Heart right ventricle (tissue), 16 donors: ENCODE measurements around the gene RWDD3. TPM values are rescaled to one million over a fixed set of nuclear protein-coding genes. Genes with fewer than 3 reads are reported as not detected.

Experiments
- ATAC-seq, 8 donors: fragments of 200-7000 bp; cut with Tn5 transposase; one replicate each; pipeline ENCODE4 v1.9.1; 2020; ENCODE audit warnings: mild to moderate bottlenecking in 8 of 8, moderate library complexity in 8 of 8, moderate number of reproducible peaks in 1 of 8
- DNase-seq, 2 donors: peaks; one replicate each; pipeline ENCODE4 v3.0.0-alpha.2; 2020
- H3K27ac ChIP-seq, 10 donors: fragments of 200-600 bp; sonication (generic) in 2 of 10; one replicate each; pipeline versions ENCODE4 v1.5.0 to v1.8.0; 2020 to 2022; ENCODE audit warnings: mild to moderate bottlenecking in 3 of 10
- H3K27me3 ChIP-seq, 7 donors: fragments of 200-600 bp; one replicate each; pipeline ENCODE4 v1.8.0; 2021 to 2022; ENCODE audit warnings: mild to moderate bottlenecking in 2 of 7
- H3K36me3 ChIP-seq, 9 donors: fragments of 200-600 bp; sonication (generic) in 1 of 9; one replicate each; pipeline versions ENCODE4 v1.5.0 to v1.8.0; 2020 to 2022; ENCODE audit warnings: mild to moderate bottlenecking in 2 of 9
- H3K4me1 ChIP-seq, 9 donors: fragments of 200-600 bp; sonication (generic) in 1 of 9; one replicate each; pipeline versions ENCODE4 v1.5.0 to v1.8.0; 2020 to 2022; ENCODE audit warnings: mild to moderate bottlenecking in 4 of 9
- H3K4me3 ChIP-seq, 10 donors: fragments of 200-600 bp; sonication (generic) in 2 of 10; one replicate each; pipeline versions ENCODE4 v1.5.0 to v1.8.0; 2020 to 2022; ENCODE audit warnings: mild to moderate bottlenecking in 7 of 10, moderate library complexity in 2 of 10
- H3K9me3 ChIP-seq, 11 donors: fragments of 200-600 bp in 10 of 11; sonication (generic) in 2 of 11; one replicate each; pipeline versions ENCODE4 v1.5.0 to v1.8.0; 2013 to 2022; ENCODE audit warnings: mild to moderate bottlenecking in 2 of 11, control low read depth in 1 of 11, moderate library complexity in 1 of 11
- CTCF ChIP-seq, 9 donors: fragments of 200-600 bp; sonication (generic) in 2 of 9; IDR thresholded peaks; one replicate each; pipeline versions ENCODE4 v1.5.0 to v1.8.0; 2021 to 2022; ENCODE audit warnings: antibody characterized with exemption in 9 of 9, mild to moderate bottlenecking in 5 of 9, moderate library complexity in 1 of 9
- WGBS, 2 donors: extraction: QIAGEN DNeasy Blood & Tissue Kit; methylation state at CpG; one replicate each; pipeline ENCODE4 v1.1.7; 2013; ENCODE audit warnings: inconsistent platforms in 1 of 2; 5-methylcytosine and 5-hydroxymethylcytosine counted together
- intact Hi-C, 10 donors: fragments of 100-400 bp; cut with DNase I; formaldehyde crosslinking; loops; one replicate each; pipeline versions ENCODE4 v1.11.1 to v1.14.2; 2022
- polyA plus RNA-seq, 2 donors: library from polyadenylated mRNA; stranded (reverse); fragments of 200-250 nt; gene quantifications; one replicate each; pipeline ENCODE4 v1.2.3, GENCODE V29; 2013
- total RNA-seq, 10 donors: library from RNA; stranded (reverse); fragmentation: NEBNext Ultra II Directional in 3 of 10; extraction: Animal tissue kit (Norgen Biotek cat#: 25700) in 3 of 10; gene quantifications; one replicate each; pipeline versions ENCODE4 v1.2.1 to v1.2.4, GENCODE V29; 2021 to 2023
- donor health status: Arrhythmogenic right ventricular cardiomyopathy.
- donor health status: ischemic (EF 13 %, LVEDD 7.1; RV severe dilation, severe dysfunction).
- donor health status: healthy with polysubstance abuse.
- donor health status: DM: no; HTN: yes; CAD: no.
- donor health status: DM: no; HTN: no; CAD: no.
- donor health status: ischemic (EF 25% LVEDD 6.9; RV normal size, moderate dysfunction).
- donor health status: ischemic (EF 25% LVEDD 5.7; RV mildly dilated, moderate dysfunction).
- donor health status: healthy.
- donor health status: DM: yes; HTN: yes; CAD: no.
- donor health status: Ischemic cardiomyopathy.
- donor health status: ischemic (EF 35%, LVEDD 5.7; RV mildly dilated, moderate dysfunction).
- donor health status: nonischemic (EF 11% LVEDD 7.7; RV severe dilation, severe dysfunction).
- donor health status: DM: yes; HTN: yes; CAD: no.
- donor health status: PGD.
- donor health status: ischemic (EF 29% LVEDD 5.4; RV normal size, mild dysfunction).
- donor health status: nonischemic (EF 23%, LVEDD 6.1; RV moderate dilation, normal function).

Gene RWDD3
- total and polyA plus RNA-seq, 12 donors = 11.2 to 97.8 (median 18.3) TPM

DNA sequence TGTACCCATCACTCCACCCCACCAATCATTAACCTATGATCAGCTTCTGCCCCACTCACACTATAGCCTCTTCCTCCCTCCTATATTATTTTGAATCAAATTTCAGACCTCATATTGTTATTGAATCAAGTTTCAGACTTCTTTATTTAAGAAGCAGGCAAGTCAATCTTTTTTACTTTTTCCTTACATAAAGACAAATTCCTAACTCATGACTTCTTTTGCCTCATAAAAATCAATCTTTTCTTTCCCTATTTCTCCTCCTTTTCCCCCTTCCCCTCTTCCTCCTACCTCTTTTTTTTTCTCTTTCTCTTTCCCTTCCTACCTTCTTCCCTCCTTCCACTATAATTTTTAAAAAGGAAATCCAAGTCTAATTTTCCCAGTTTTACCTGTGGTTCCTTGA, 4.3 kb upstream of the RWDD3 start:
- Histone ChIP-seq H3K27me3 (no peaks in the 10 kb centered on the region), H3K9me3 (no peaks in the 10 kb centered on the region), H3K4me3 (no peak overlapping the region), H3K27ac (peak overlapping the region in 3 of 10 donors; percentile 89 to 95 (median 94)), H3K36me3 (no peaks in the 10 kb centered on the region), H3K4me1 (peaks cover 0 to 55% (median 28%) of the 10 kb centered on the region in 9 donors)
- intact Hi-C loops = loop anchor here (2.0 to 10.0 kb wide), 8 partner anchors 33 to 377 kb away; partner anchors contain the start of genes TLCD4 (in 5 of the 10) and ALG14 (in 4 of the 10)
- DNase-seq = no peak
- no peak for ATAC-seq
- TF ChIP-seq CTCF (IDR thresholded peaks at IDR 0.05) = no peak

DNA sequence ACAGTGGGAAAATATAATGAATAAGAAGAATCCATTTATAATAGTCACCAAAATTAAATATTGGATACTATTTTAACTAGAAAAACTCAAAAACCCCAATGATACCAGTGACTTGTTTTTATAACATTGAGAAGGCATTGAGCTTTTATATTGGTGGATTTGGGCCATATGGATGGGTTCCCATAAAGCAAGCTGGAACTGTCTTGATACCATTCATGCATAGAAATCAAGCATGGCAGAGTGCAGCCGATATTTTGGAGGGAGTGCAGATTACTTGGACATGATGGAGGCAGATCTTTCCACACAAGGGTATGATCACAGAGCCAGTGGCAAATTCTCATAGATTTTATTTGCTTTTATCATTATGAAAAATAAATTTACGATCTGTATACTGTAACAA, 3.8 kb upstream of the RWDD3 start:
- WGBS, 2 donors = 75 to 76% methylated on average over 2 of the region's 2 CpGs
- no peak for TF ChIP-seq CTCF (IDR thresholded peaks at IDR 0.05)
- peaks cover 0 to 58% (median 28%) of the 10 kb centered on the region in 9 donors for H3K4me1 ChIP-seq
- peak overlapping the region in 4 of 10 donors; percentile 89 to 95 (median 93) for H3K27ac ChIP-seq
- no peak overlapping the region for H3K4me3 ChIP-seq
- H3K27me3 ChIP-seq = no peaks in the 10 kb centered on the region
- intact Hi-C loops = loop anchor here (2.0 to 10.0 kb wide), 8 partner anchors 33 to 378 kb away; partner anchors contain the start of genes TLCD4 (in 5 of the 10) and ALG14 (in 4 of the 10)
- H3K9me3 ChIP-seq = no peaks in the 10 kb centered on the region
- no peaks in the 10 kb centered on the region for H3K36me3 ChIP-seq
- ATAC-seq (no peak), DNase-seq (no peak)

DNA sequence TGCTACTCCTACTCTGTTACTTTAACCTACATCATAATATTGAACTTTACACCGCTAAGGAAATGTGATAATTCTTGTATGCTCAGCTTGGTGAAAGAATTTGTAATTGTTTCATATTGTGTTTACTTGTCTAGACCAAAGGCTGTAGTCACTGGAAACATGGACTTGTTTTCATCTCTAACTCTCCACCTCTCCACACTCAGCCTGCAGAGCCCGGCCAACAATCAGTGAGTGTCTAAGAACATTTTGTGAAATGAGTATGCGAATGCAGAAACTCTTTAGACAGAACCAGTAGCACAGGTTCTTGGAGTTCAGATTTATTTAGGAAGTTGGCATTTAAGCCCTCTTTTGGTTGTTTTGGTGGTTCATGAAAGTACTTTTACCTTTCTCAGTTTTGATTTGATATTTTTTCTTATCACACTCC, 3.2 kb upstream of the RWDD3 start:
- no peak for TF ChIP-seq CTCF (IDR thresholded peaks at IDR 0.05)
- peaks cover 0 to 58% (median 28%) of the 10 kb centered on the region in 9 donors for H3K4me1 ChIP-seq
- no peak overlapping the region for H3K4me3 ChIP-seq
- no peaks in the 10 kb centered on the region for H3K36me3 ChIP-seq
- H3K27me3 ChIP-seq = no peaks in the 10 kb centered on the region
- 46 to 66% methylated on average over 3 of the region's 3 CpGs for whole genome bisulfite sequencing, 2 donors
- peak overlapping the region in 5 of 10 donors; percentile 15 to 95 (median 92) for H3K27ac ChIP-seq
- DNase-seq = peak in 1 of 2 donors; percentile 30
- ATAC-seq = peak in 1 of 8 donors; percentile 47
- intact Hi-C loops = loop anchor here (2.0 to 10.0 kb wide), 8 partner anchors 34 to 378 kb away; partner anchors contain the start of genes TLCD4 (in 5 of the 10) and ALG14 (in 4 of the 10)
- H3K9me3 ChIP-seq = no peaks in the 10 kb centered on the region

- Histone ChIP-seq H3K27ac (peak overlapping the region; percentile 74 to 95 (median 92)), H3K4me1 (peaks cover 0 to 66% (median 40%) of the 10 kb centered on the region in 9 donors), H3K9me3 (no peaks in the 10 kb centered on the region), H3K27me3 (no peaks in the 10 kb centered on the region), H3K36me3 (peaks cover 0 to 4% (median 0%) of the 10 kb centered on the region in 9 donors), H3K4me3 (peak overlapping the region; percentile 67 to 94 (median 90))
- DNase-seq = no peak
- no peak for ATAC-seq
- WGBS, 2 donors = 23 to 35% methylated on average over 8 of the region's 8 CpGs
- intact Hi-C loops = loop anchor here (5.0 to 10.0 kb wide), 7 partner anchors 115 to 380 kb away; partner anchors contain the start of genes TLCD4 (in 5 of the 10) and ALG14 (in 4 of the 10)
- no peak for TF ChIP-seq CTCF (IDR thresholded peaks at IDR 0.05)
Measured at GRCh38 chr1:95232646-95233318, 1.2 kb upstream of the RWDD3 start.
